ENCODE data around the gene PPP2R3B.

- no peak for TF ChIP-seq YY1 (IDR thresholded peaks at IDR 0.05; ENCODE audit: low read depth)
- TF ChIP-seq ZBTB7A (IDR thresholded peaks at IDR 0.05; ENCODE audit: low read depth): no peak
- TF ChIP-seq NFIC (IDR thresholded peaks at IDR 0.05): no peak
- no peak for TF ChIP-seq RAD21 (IDR thresholded peaks at IDR 0.05; ENCODE audit: low read depth)
- no peak for TF ChIP-seq EP300 (IDR thresholded peaks at IDR 0.05; ENCODE audit: borderline replicate concordance)
- no peak for TF ChIP-seq TAF1 (IDR thresholded peaks at IDR 0.05; ENCODE audit: low read depth)
These were observed 1.0 kb upstream of the PPP2R3B start for GRCh38 chrX:387729-388128.
